T-helper 2 cell treated with Interferon-gamma antibody and Interleukin-4, amounts not matched to agents 5 μg/mL and 100 μg/mL, for 36 hours (primary cell): Measurements from ENCODE around the gene LRRFIP1.

Experiments
- DNase-seq: peaks from one replicate; pipeline ENCODE4 v3.0.0; 2021; ENCODE audit warnings: low spot score
- H3K27ac Mint-ChIP-seq: one replicate; pipeline ENCODE4 v1.8.0; 2021; ENCODE audit warnings: mild to moderate bottlenecking, mixed read lengths
- H3K27me3 Mint-ChIP-seq: one replicate; pipeline ENCODE4 v1.8.0; 2021; ENCODE audit warnings: low read depth, mixed read lengths
- H3K36me3 Mint-ChIP-seq: one replicate; pipeline ENCODE4 v1.8.0; 2021; ENCODE audit warnings: low read depth, mixed read lengths
- H3K4me1 Mint-ChIP-seq: one replicate; pipeline ENCODE4 v1.8.0; 2021; ENCODE audit warnings: low read depth, mixed read lengths
- H3K4me3 Mint-ChIP-seq: one replicate; pipeline ENCODE4 v1.8.0; 2022; ENCODE audit warnings: mild to moderate bottlenecking, moderate library complexity, mixed read lengths
- H3K9me3 Mint-ChIP-seq: one replicate; pipeline ENCODE4 v1.8.0; 2021; ENCODE audit warnings: mixed read lengths

The LRRFIP1 gene

DNA sequence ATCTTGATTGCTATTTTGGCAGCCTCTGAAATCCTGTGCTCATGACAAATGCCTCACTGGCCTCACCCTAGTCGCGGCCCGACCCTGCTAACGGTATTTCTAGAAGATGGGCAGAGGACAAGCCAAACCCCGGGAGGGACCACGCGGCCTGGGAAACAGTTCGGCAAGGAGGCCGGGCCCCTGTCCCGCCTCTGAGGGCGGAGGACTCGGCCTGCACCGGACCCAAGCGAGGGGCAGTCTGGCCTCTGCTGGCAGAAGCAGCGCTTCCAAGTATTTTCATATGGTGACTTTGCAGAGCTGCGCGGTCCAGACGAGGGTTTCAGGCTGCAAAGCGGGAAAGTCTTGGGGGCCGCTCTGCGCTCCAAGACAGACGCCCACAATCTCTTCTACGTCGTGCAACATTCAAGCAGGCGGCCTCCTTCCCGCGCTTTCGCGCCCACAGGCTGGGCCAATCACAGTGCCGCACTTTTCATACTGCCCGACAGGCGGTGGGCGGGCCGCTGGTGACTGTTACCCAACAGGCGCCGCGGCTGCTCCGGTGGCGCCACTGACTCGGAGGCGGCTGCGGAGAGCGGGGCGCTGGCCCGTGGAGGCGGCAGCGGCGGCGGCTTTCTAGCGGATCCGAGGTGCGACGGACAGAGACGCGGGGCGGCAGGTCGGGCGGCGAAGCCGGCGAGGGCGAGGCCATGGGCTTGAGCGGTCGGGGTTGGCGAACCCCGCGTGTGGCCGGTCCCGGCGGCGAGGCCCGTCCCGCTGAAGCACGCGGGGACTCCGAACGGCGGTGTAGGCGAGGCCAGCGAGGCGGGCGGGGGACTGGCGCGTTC is 171.1 kb downstream of the LRRFIP1 start, which contains the start of gene RBM44:
TSS of gene RBM44 (plus strand) at position 544 of the 824 bp plus-strand sequence. CDS start 14,831 bp downstream, outside the sequence.
- H3K27me3 Mint-ChIP-seq, result no peaks in the 10 kb centered on the region
- H3K4me3 Mint-ChIP-seq, result no peak within 1 kb of the TSS
- H3K9me3 Mint-ChIP-seq, result no peaks in the 10 kb centered on the region
- H3K27ac Mint-ChIP-seq, result no peak within 1 kb of the TSS
- H3K4me1 Mint-ChIP-seq, result no peaks in the 10 kb centered on the region
- DNase-seq, result no peak
- H3K36me3 Mint-ChIP-seq, result no peaks in the 10 kb centered on the region

DNA sequence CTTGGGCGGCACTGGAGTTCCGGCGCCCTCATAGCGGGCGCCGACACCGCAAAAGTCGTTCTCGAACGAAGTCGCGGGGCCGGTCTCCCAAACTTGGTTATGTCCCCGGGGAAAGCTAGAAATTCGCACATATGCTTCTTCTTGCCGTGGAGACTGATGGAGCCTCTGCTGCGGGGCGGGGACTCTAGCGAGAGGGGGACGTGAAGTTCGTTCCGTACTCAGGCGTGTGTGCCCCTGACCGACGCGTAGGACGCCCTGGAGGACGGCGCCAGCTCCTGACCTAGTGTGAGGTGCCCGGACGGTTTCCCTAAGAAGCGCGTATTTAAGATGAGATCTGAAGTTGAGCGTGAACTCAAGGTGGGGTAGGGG is 171.7 kb downstream of the LRRFIP1 start:
- Mint-ChIP-seq H3K4me3 (no peak overlapping the region), H3K9me3 (no peaks in the 10 kb centered on the region), H3K27me3 (no peaks in the 10 kb centered on the region), H3K27ac (no peak overlapping the region), H3K36me3 (no peaks in the 10 kb centered on the region), H3K4me1 (no peaks in the 10 kb centered on the region)
- DNase-seq, result no peak

DNA sequence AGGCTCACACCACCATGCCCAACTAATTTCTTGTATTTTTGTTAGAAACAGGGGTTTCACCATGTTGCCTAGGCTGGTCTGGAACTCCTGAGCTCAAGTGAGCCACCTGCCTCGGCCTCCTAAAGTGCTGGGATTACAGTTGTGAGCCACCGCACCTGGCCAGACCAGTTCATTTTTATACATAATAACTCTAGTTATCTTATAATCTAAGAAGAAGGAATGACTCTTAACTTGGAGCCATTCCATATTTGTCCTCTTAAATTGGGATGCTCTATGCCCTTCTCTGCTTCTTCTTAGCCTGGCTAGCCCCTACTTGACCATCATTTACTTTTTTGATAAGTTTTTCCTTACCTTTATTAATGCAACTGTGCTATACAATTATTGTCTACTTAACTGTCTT is 174.1 kb downstream of the LRRFIP1 start:
- DNase-seq, result no peak
- H3K4me3 Mint-ChIP-seq, result no peak overlapping the region
- H3K36me3 Mint-ChIP-seq, result no peaks in the 10 kb centered on the region
- no peak overlapping the region for H3K27ac Mint-ChIP-seq
- no peaks in the 10 kb centered on the region for H3K9me3 Mint-ChIP-seq
- H3K27me3 Mint-ChIP-seq, result peaks cover 3% of the 10 kb centered on the region
- H3K4me1 Mint-ChIP-seq, result no peaks in the 10 kb centered on the region

DNA sequence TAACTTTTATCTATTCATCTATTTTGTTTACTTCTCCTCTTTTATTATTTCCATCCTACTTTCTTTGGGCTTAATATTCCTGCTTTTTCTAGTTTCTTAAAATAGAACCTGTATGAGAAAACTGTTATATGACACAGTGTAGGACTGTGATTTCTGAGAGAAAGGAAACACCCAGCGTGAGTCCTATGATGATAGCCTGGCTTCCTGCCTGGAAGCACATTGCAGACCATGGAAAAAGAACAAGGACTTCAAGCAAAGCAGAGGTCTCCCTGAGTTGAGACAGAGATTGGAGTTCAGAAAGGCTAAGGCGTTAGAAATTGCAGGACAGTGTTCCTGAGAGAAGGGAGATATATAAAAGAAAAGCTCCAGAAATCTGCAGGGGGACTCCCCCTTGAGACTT is 178.9 kb downstream of the LRRFIP1 start:
- H3K27ac Mint-ChIP-seq, result no peak overlapping the region
- H3K4me1 Mint-ChIP-seq, result no peaks in the 10 kb centered on the region
- H3K9me3 Mint-ChIP-seq, result no peaks in the 10 kb centered on the region
- H3K4me3 Mint-ChIP-seq, result no peak overlapping the region
- H3K27me3 Mint-ChIP-seq, result peaks cover 28% of the 10 kb centered on the region
- DNase-seq, result no peak
- H3K36me3 Mint-ChIP-seq, result no peaks in the 10 kb centered on the region

DNA sequence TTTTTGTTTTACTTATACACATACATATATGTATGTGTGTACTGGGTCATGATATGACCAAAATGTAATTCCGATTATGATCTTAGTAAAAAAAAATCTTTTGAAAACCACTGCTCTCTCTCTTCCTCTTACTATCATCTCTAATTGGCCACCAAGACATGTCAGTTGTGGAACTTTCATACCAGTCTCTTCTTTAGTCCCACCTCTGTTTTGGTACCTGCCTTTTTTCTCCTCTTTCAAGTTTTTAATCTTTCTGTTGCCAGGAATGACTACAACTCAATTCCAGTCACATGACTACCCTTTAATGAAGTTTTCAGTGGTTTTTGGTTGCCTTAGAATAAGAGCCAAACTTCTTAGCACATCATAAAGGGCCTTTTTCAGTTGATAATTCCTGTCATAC is 188.2 kb downstream of the LRRFIP1 start:
- H3K4me1 Mint-ChIP-seq, result peaks cover 20% of the 10 kb centered on the region
- H3K27ac Mint-ChIP-seq, result no peak overlapping the region
- no peak for DNase-seq
- H3K27me3 Mint-ChIP-seq, result peaks cover 13% of the 10 kb centered on the region
- no peak overlapping the region for H3K4me3 Mint-ChIP-seq
- no peaks in the 10 kb centered on the region for H3K9me3 Mint-ChIP-seq
- no peaks in the 10 kb centered on the region for H3K36me3 Mint-ChIP-seq

DNA sequence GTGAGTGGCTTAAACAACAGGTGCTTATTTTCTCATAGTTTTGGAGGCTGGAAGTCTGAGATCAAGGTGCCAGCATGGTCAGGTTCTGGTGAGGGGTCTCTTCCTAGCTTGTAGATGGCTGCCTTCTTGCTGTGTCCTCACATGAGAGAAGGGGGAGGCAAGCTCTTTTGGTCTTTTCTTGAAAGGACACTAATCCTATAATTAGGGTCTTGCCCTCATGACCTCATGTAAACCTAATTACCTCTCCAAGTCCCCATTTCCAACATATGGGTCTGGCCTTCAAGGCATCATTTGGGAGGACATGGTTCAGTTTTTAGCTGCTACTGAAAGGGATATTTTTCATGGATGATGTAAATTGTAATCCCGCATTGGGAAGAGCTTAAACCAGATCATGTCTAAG is 189.1 kb downstream of the LRRFIP1 start:
- Mint-ChIP-seq H3K9me3 (no peaks in the 10 kb centered on the region), H3K27ac (no peak overlapping the region), H3K36me3 (no peaks in the 10 kb centered on the region), H3K4me3 (no peak overlapping the region), H3K4me1 (peaks cover 20% of the 10 kb centered on the region), H3K27me3 (peaks cover 9% of the 10 kb centered on the region)
- no peak for DNase-seq

DNA sequence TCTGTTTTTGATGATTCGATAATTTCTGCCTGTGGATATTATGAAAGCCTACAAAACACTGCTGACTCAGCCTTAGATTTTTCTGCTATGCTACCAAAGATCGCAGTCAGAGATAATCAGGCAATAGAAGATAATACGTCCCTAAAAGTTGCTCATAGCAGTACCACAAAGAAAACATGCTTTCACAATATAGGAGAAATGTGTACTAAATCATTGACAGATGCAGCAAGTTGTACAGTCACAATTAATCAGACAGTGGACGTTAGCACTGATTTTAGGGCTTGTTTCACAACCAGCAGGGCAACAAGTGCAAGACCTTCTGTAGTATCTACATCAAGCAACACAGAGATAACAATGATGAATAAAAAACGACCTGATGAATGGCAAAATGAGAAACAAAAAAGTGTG is 190.7 kb downstream of the LRRFIP1 start:
- H3K4me1 Mint-ChIP-seq, result peaks cover 20% of the 10 kb centered on the region
- DNase-seq, result no peak

DNA sequence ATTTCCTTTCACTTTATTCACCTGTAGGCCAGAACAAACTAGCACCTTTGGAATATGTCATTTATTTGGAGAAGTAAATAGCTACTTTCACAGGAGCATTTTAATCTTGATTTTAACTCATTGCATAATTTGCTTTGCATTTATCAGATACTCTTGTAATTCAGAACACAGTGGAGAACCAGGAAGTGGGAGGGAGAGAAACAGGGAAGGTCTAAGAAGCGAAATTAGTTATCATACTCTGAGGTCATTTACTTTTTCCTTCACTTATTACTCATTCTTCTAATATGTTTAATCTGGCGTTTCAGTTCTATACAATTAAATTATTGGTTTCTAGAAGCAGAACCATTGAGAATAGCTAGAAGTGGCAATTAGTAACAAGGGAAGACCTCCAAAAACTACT is 191.8 kb downstream of the LRRFIP1 start:
- Mint-ChIP-seq H3K27me3 (peaks cover 4% of the 10 kb centered on the region), H3K9me3 (no peaks in the 10 kb centered on the region), H3K36me3 (no peaks in the 10 kb centered on the region), H3K4me3 (no peak overlapping the region), H3K27ac (no peak overlapping the region), H3K4me1 (peaks cover 20% of the 10 kb centered on the region)
- no peak for DNase-seq

More for the DNA sequence above, 190.7 kb downstream of the LRRFIP1 start:
- Mint-ChIP-seq H3K36me3 (no peaks in the 10 kb centered on the region), H3K4me3 (peak overlapping the region; percentile 5), H3K27ac (peak overlapping the region; percentile 28), H3K27me3 (peaks cover 5% of the 10 kb centered on the region), H3K9me3 (no peaks in the 10 kb centered on the region)

DNA sequence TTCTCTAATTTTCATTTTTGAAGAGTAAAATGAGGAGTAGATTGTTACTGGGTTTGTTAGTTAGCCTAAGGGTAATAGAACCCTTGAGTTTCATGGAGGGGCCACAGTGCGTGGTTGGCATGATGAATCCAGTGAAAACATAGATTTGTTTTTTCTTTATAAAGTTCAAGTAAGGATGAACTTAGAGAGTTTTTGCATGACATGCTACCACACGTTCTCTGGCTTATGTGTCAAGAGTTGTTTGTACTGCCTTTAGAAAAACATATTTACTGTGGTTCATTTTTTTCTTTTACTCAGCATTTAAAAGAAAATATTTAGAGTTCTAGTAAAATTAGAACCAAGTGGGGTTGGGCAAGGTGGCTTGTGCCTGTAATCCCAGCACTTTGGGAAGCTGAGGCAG is 193.0 kb downstream of the LRRFIP1 start:
- Mint-ChIP-seq H3K27ac (no peak overlapping the region), H3K9me3 (no peaks in the 10 kb centered on the region), H3K4me3 (no peak overlapping the region), H3K27me3 (peaks cover 5% of the 10 kb centered on the region), H3K4me1 (peaks cover 18% of the 10 kb centered on the region), H3K36me3 (no peaks in the 10 kb centered on the region)
- no peak for DNase-seq

DNA sequence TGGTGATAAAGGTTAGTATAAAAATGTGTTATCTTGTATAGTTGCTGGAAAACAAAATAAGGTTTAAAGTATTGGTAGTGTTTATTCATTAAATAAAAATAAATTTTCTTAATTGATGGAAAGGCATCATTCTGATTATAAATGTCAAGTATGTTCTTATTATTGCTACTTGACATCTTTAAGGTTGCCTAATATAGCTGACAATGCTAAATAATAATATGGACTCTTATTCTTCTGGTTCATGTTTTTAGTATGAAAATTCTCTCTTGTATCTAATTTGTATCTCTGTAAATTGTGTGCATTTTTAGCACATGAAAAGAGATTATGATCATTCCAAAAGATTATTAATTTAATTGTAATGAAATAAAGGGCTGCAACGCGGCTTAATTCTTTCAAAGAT is 196.2 kb downstream of the LRRFIP1 start:
- DNase-seq, result no peak
- peaks cover 3% of the 10 kb centered on the region for H3K4me1 Mint-ChIP-seq
- peaks cover 8% of the 10 kb centered on the region for H3K27me3 Mint-ChIP-seq
- H3K36me3 Mint-ChIP-seq, result no peaks in the 10 kb centered on the region
- no peak overlapping the region for H3K27ac Mint-ChIP-seq
- no peaks in the 10 kb centered on the region for H3K9me3 Mint-ChIP-seq
- H3K4me3 Mint-ChIP-seq, result no peak overlapping the region

DNA sequence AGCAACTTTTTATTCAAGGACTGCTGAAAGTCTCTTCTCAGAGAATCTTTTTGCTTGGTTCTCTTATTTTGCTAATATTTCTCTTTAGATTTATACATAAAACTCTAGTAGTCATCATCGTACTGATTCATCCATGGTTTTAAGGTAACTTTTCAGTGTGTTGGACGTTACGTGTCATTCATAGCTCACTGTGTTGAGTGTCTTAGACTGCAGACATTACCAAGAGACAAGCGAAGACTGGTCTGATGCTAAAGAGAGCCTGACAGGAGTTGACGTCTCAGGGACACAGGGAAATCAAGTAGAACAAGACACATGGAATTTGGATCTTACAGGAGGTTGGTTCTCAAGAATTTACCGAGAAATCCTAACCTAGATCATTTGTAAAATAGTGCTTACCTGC is 196.7 kb downstream of the LRRFIP1 start:
- no peaks in the 10 kb centered on the region for H3K36me3 Mint-ChIP-seq
- no peak for DNase-seq
- no peak overlapping the region for H3K4me3 Mint-ChIP-seq
- H3K4me1 Mint-ChIP-seq, result peaks cover 2% of the 10 kb centered on the region
- H3K27me3 Mint-ChIP-seq, result peaks cover 8% of the 10 kb centered on the region
- H3K27ac Mint-ChIP-seq, result no peak overlapping the region
- no peaks in the 10 kb centered on the region for H3K9me3 Mint-ChIP-seq

DNA sequence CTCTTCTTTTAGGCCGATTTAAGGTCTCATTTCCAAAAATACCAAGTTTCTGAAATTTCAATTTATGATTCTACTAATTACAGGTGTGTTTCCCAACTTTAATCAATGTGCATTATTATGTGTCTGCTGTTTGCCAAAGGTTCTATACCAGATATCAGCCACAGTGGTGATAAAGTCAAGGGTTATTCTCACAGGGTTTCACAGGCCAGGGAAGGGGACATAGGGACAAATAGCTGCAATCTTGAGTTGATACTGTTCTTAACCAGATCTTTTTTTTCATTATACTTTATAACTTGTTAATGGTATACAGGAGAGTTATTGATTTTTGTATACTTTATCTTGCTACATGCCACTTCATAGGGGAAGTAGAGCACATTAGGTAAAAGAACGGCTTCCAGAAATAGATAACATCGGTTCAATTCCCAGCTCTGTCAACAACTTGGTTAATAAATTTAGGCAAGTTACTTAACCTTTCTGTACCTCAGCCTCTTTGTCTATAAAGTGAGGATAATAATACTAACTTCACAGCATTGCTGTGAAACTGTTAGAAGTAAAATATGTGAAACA is 200.1 kb downstream of the LRRFIP1 start:
- H3K36me3 Mint-ChIP-seq, result no peaks in the 10 kb centered on the region
- H3K4me3 Mint-ChIP-seq, result no peak overlapping the region
- H3K27ac Mint-ChIP-seq, result no peak overlapping the region
- DNase-seq, result no peak
- H3K27me3 Mint-ChIP-seq, result peaks cover 13% of the 10 kb centered on the region
- no peaks in the 10 kb centered on the region for H3K9me3 Mint-ChIP-seq
- H3K4me1 Mint-ChIP-seq, result peaks cover 4% of the 10 kb centered on the region
